GM19467 (cell line): ENCODE results near the gene GRIP1.
A peak's percentile ranks its signal among the peaks of the same experiment; 100 is the strongest.

Experiments used
- ATAC-seq: cut with Tn5 transposase; IDR thresholded peaks from one replicate; pipeline ENCODE4 v1.9.1; 2021; ENCODE audit warnings: mild to moderate bottlenecking, moderate library complexity; ENCODE audit not compliant: unreplicated experiment

Gene GRIP1

GRCh38 chr12:66341126-66341525 lies 337.8 kb downstream of the GRIP1 start:
- ATAC-seq, result no peak

- ATAC-seq, result no peak
Measured at GRCh38 chr12:66340131-66340530, 338.7 kb downstream of the GRIP1 start.

- no peak for ATAC-seq
Measured at GRCh38 chr12:66337381-66338010, 341.4 kb downstream of the GRIP1 start.

- no peak for ATAC-seq
Measured at GRCh38 chr12:66335746-66336145, 343.1 kb downstream of the GRIP1 start.

- no peak for ATAC-seq
Measured at GRCh38 chr12:66331814-66332213, 347.1 kb downstream of the GRIP1 start.

GRCh38 chr12:66331016-66331415 lies 347.9 kb downstream of the GRIP1 start:
- ATAC-seq, result no peak

GRCh38 chr12:66329941-66330340 lies 348.9 kb downstream of the GRIP1 start:
- ATAC-seq, result no peak

GRCh38 chr12:66323017-66323416 lies 355.9 kb downstream of the GRIP1 start:
- ATAC-seq, result no peak

- no peak for ATAC-seq
Measured at GRCh38 chr12:66321435-66321834, 357.4 kb downstream of the GRIP1 start.

- ATAC-seq, result no peak
Measured at GRCh38 chr12:66320996-66321395, 357.9 kb downstream of the GRIP1 start.

- ATAC-seq, result no peak
Measured at GRCh38 chr12:66319266-66319954, 359.5 kb downstream of the GRIP1 start.

- ATAC-seq, result no peak
Measured at GRCh38 chr12:66314278-66314677, 364.6 kb downstream of the GRIP1 start.

- no peak for ATAC-seq
Measured at GRCh38 chr12:66312189-66312588, 366.7 kb downstream of the GRIP1 start.

GRCh38 chr12:66309606-66310005 lies 369.3 kb downstream of the GRIP1 start:
- no peak for ATAC-seq

GRCh38 chr12:66304296-66304900 lies 374.5 kb downstream of the GRIP1 start:
- no peak for ATAC-seq

- peak; percentile 53 for ATAC-seq
Measured at GRCh38 chr12:66303316-66303804, 375.5 kb downstream of the GRIP1 start.

- ATAC-seq, result no peak
Measured at GRCh38 chr12:66302827-66303169, 376.1 kb downstream of the GRIP1 start.

GRCh38 chr12:66301944-66302826 lies 376.7 kb downstream of the GRIP1 start, which contains the start of gene HELB:
Gene HELB (plus strand): TSS chr12:66302493. CDS start chr12:66302604, 111 bp downstream.
- ATAC-seq, result peak; percentile 90

GRCh38 chr12:66297923-66298322 lies 381.0 kb downstream of the GRIP1 start:
- ATAC-seq, result no peak
